ENCODE measurements around the gene MFRP.
A peak's percentile ranks its signal among the peaks of the same experiment; 100 is the strongest.

MFRP gene

DNA sequence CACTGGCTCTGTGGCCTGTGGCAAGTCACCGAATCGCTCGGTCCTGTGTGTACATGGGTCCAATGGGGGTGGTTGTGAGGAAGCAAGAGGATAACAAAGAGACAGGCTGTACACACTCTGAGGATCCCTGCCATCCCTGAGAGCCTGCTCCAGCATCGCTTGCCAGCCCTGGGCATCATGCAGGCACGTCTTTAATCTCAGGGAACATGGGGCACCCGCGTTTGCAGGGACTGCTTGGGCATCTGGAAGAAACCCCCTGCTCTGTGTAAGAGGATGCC, 4.5 kb downstream of the MFRP start:
- H3K27ac ChIP-seq: no peak overlapping the region
- H3K27me3 ChIP-seq: peaks cover 87% of the 10 kb centered on the region
- peaks cover 14 to 25% of the 10 kb centered on the region in 2 experiments for H3K4me1 ChIP-seq (ENCODE audit: control insufficient read depth in 1 of 2, insufficient read depth in 1 of 2, low read depth in 1 of 2, low read length in 1 of 2)
- no peak overlapping the region for H3K4me3 ChIP-seq (ENCODE audit: low read depth in 1 of 2, low read length in 1 of 2)
- TF ChIP-seq, protein P1, sequence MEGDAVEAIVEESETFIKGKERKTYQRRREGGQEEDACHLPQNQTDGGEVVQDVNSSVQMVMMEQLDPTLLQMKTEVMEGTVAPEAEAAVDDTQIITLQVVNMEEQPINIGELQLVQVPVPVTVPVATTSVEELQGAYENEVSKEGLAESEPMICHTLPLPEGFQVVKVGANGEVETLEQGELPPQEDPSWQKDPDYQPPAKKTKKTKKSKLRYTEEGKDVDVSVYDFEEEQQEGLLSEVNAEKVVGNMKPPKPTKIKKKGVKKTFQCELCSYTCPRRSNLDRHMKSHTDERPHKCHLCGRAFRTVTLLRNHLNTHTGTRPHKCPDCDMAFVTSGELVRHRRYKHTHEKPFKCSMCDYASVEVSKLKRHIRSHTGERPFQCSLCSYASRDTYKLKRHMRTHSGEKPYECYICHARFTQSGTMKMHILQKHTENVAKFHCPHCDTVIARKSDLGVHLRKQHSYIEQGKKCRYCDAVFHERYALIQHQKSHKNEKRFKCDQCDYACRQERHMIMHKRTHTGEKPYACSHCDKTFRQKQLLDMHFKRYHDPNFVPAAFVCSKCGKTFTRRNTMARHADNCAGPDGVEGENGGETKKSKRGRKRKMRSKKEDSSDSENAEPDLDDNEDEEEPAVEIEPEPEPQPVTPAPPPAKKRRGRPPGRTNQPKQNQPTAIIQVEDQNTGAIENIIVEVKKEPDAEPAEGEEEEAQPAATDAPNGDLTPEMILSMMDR (IDR thresholded peaks at IDR 0.05): no peak
- no peaks in the 10 kb centered on the region for H3K9me3 ChIP-seq
- H3K36me3 ChIP-seq: no peaks in the 10 kb centered on the region

DNA sequence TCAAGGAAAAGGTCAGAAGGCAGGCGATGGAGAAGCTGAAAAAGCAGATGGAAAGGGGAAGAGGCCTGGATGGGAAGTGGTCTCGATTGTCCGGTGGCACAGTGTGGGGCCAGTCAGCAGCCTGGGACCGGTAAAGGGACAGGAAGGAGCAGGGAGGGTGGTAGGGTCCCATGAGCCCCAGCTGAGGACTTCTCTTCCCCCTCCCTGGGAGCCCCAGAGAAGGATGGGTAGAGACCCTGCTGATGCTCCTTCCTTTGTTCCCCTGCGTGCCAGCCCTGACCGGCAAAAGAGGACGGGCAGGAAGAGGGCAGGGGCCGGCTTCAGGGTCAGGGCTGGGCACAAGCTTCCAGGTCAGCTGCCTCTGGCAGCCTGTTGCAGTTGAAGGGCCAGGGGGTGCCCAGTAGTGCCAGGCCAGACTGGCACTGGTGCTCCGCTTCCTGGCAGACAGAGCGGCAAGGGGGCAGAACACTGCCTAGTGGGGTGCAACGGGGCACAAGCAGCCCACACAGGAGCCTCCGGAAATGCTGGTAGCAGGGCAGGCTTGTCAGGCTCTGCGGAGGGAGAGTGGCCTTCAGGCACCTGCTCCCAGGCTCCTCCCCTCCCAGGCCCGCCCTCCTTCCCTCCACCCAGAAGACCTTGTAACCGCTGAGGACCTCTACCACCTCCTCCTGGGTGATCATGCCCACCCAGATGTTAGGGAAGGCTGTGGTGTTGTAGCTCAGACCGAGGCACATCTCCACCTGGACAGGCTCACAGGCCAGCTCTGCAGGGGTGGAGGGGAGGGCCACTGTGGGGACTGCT, 5.1 kb downstream of the MFRP start:
- H3K9me3 ChIP-seq: no peaks in the 10 kb centered on the region
- TF ChIP-seq, protein P1 (IDR thresholded peaks at IDR 0.05): no peak
- peaks cover 14 to 25% of the 10 kb centered on the region in 2 experiments for H3K4me1 ChIP-seq (ENCODE audit: control insufficient read depth in 1 of 2, insufficient read depth in 1 of 2, low read depth in 1 of 2, low read length in 1 of 2)
- peaks cover 82% of the 10 kb centered on the region for H3K27me3 ChIP-seq
- no peak overlapping the region for H3K27ac ChIP-seq
- no peaks in the 10 kb centered on the region for H3K36me3 ChIP-seq
- no peak overlapping the region for H3K4me3 ChIP-seq (ENCODE audit: low read depth in 1 of 2, low read length in 1 of 2)

DNA sequence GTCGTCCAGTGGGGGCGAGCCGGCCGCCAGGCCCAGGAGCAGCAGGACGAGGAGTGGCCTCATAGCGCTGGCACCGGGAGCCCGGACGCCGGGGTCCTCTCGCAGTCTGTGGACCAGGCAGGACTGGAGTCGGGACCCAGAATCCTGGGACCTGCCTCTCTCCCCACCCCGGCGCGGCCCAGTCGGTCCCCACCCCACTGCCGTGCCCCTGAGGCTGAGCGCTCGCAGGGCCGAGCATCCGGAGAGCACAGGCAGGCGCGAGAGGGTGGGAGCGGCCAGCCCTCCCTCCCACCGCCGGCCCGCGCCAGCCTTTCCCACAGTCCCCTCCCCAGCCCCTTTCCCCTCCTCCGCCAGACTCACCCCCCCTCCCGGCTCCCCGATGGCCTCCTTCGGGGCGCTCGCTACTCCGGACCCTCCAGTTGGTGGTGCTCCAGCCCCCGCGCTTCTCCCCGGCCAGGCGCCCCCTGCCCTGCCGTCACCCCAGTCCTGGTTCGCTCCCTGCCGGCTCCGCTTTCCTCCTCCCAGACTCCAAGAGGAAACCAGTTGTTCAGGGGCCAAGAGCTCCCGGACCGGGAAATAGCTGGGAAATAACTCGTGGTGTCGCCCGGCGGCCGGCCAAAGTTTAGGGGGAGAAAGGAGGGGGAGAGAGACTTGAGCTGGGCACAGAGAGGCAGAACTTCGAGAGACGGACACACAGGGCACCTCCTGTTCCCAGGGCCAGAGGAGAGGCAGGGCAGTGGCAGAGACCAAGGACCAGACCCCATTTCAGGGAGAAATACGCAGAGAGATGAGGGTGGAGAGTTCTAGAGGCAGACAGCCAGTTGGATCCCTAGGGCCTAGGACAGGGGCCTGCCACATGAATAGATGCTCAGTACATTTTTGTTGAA, 5.9 kb downstream of the MFRP start, which contains the start of gene C1QTNF5:
Gene C1QTNF5, minus strand, starts transcription at position 549 of the 887 bp plus-strand sequence. Its CDS starts 486 bp downstream, at position 63.
- H3K4me1 ChIP-seq (ENCODE audit: control insufficient read depth in 1 of 2, insufficient read depth in 1 of 2, low read depth in 1 of 2, low read length in 1 of 2): peaks cover 14 to 25% of the 10 kb centered on the region in 2 experiments
- H3K9me3 ChIP-seq: no peaks in the 10 kb centered on the region
- H3K27me3 ChIP-seq: peaks cover 73% of the 10 kb centered on the region
- no peaks in the 10 kb centered on the region for H3K36me3 ChIP-seq
- TF ChIP-seq, protein P1 (IDR thresholded peaks at IDR 0.05): no peak
- peak within 1 kb of the TSS; percentile 17 to 29 for H3K4me3 ChIP-seq (ENCODE audit: low read depth in 1 of 2, low read length in 1 of 2)
- H3K27ac ChIP-seq: no peak within 1 kb of the TSS

DNA sequence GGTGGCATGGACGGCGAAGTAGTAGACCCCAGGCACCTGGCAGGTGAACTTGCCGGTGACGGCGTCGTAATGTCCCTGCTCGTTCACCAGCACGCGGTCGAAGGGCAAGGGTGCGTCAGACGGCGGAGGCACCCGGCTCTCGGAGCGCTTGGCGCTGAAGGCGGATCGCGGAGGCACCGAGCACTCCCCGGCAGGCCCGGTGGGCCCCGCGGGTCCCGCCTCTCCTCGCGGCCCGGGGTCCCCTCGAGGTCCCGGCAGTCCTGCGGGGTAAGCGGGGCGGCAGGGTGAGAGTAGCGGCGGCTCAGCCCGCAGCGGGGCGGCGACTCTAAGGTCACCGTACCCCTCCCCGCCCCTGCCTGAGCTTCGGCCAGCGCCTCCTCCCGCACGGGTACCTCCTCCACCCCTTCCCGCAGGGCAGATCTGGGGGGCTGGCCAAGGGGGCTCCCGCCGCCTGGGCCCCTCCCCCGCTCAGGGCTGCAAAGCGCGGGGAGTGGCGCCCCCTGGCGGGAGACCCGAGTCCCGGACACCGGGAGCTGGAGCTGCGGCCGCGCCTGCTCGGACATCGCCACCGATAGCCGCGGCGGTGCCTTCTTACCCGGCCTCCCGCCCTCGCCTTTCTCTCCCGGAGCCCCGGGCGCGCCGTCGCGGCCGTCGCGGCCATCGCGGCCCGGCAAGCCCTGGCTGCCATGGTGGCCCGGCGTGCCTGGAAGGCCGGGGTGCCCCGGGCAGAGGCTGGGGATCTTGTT, 6.7 kb downstream of the MFRP start:
- Histone ChIP-seq H3K36me3 (no peaks in the 10 kb centered on the region), H3K9me3 (no peaks in the 10 kb centered on the region), H3K27ac (no peak overlapping the region), H3K4me1 (ENCODE audit: control insufficient read depth in 1 of 2, insufficient read depth in 1 of 2, low read depth in 1 of 2, low read length in 1 of 2) (peaks cover 21 to 31% of the 10 kb centered on the region in 2 experiments), H3K4me3 (ENCODE audit: low read depth in 1 of 2, low read length in 1 of 2) (peak overlapping the region; percentile 17 to 29), H3K27me3 (peaks cover 65% of the 10 kb centered on the region)
- TF ChIP-seq, protein P1 (IDR thresholded peaks at IDR 0.05): peak; percentile 63

DNA sequence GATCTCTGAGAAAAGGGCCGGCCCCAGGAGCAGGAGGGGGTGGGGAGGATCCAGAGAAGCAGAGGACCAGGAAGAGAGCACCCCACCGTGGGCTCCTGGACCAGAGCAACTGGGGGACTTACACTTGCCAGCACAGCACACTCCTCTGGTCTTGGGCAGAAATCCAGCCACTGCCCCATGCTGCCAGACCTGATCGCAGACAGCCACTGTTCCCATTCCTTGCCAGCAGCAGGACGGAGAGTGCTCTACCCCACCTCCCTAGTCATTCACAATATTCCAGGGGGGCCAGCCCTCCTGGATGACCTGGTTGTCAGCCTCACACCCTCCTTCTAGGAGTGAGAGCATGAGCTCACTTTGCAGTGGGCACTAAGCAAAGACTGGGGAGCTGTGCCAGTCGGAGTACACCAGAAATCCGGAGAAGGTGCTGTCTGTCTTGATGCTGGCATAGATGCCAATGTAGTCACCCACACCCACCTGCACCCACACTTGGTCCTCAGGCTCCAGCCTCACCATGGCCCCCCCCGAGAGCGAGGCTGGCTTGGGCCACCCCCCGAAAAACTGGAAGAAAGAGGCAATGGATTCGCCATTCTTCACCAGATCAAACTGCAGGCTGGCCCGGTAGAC, 7.4 kb downstream of the MFRP start:
- Histone ChIP-seq H3K4me1 (ENCODE audit: control insufficient read depth in 1 of 2, insufficient read depth in 1 of 2, low read depth in 1 of 2, low read length in 1 of 2) (peaks cover 25 to 34% of the 10 kb centered on the region in 2 experiments), H3K4me3 (ENCODE audit: low read depth in 1 of 2, low read length in 1 of 2) (peak overlapping the region in 1 of 2 experiments; percentile 29), H3K27ac (no peak overlapping the region), H3K9me3 (no peaks in the 10 kb centered on the region), H3K27me3 (peaks cover 58% of the 10 kb centered on the region), H3K36me3 (no peaks in the 10 kb centered on the region)
- TF ChIP-seq, protein P1 (IDR thresholded peaks at IDR 0.05): no peak

Measured in neutrophil (primary cell).